Measurements from ENCODE around the gene RIMBP2. TPM values are rescaled to one million over a fixed set of nuclear protein-coding genes. Genes with fewer than 3 reads are reported as not detected.

The RIMBP2 gene
- total and polyA plus RNA-seq, 9 of the 15 experiments (the other 6 are each of a cell fraction or from before 2014, with no cell fraction given): not detected

- peaks cover 0 to 52% of the 10 kb centered on the region in 2 experiments; a peak in 2 of 5 replicates for H3K27me3 ChIP-seq (ENCODE audit: control insufficient read depth in 2 of 2, insufficient read depth in 2 of 2, low read length in 2 of 2)
- in situ Hi-C loops (cut with MboI) (no loop called here), intact Hi-C loops (cut with micrococcal nuclease) (no loop called here)
- H4K20me1 ChIP-seq (replicated peaks; ENCODE audit: control insufficient read depth, insufficient read depth, low read length): no peaks in the 10 kb centered on the region; the same call in 1 of the 2 replicates
- POLR2A ChIA-PET: interaction anchor here (0.6 to 0.8 kb wide), 2 partner anchors 12 to 20 kb away, joined by 3 to 4 read pairs; no protein-coding TSS in a partner anchor
- DNase-seq (ENCODE audit: extremely low read depth in 1 of 4, low spot score in 3 of 4): no peak
- 7% methylated on average over 45 of the region's 45 CpGs for WGBS (ENCODE audit: insufficient coverage, low coverage, missing lambda C conversion rate)
- ATAC-seq: no peak
- H3K27ac ChIP-seq (ENCODE audit: extremely low read depth, low read depth, low read length): no peak overlapping the region
- no peaks in the 10 kb centered on the region for H3K79me2 ChIP-seq (ENCODE audit: control insufficient read depth, insufficient read depth, low read length)
- H3K36me3 ChIP-seq (ENCODE audit: control insufficient read depth, insufficient read depth, low read length): no peaks in the 10 kb centered on the region
- no peak for FAIRE-seq
- H3K9me1 ChIP-seq (ENCODE audit: control insufficient read depth, insufficient read depth, low read length): peaks cover 5% of the 10 kb centered on the region
- no peak overlapping the region for H3K4me2 ChIP-seq (ENCODE audit: insufficient read depth, low read length)
- H3K4me3 ChIP-seq: no peak overlapping the region
- no peaks in the 10 kb centered on the region for H3K9me3 ChIP-seq (replicated peaks; ENCODE audit: control insufficient read depth, insufficient read depth, low read depth, low read length)
- H3K9ac ChIP-seq (ENCODE audit: insufficient read depth in 1 of 2, low read depth in 2 of 2, low read length in 2 of 2): no peak overlapping the region
- peaks cover 0 to 1% of the 10 kb centered on the region in 2 experiments; a peak in 2 of 5 replicates for H3K4me1 ChIP-seq (replicated peaks in 1 of 2; ENCODE audit: control insufficient read depth in 2 of 2, insufficient read depth in 2 of 2, low read length in 2 of 2)
- CTCF ChIA-PET (ENCODE audit: low intra/inter-chr PET ratio): no interaction called here
- no TSS peak for BruUV-seq (replicated peaks)
- H2AFZ ChIP-seq (ENCODE audit: low read depth, low read length): no peak overlapping the region
- TF ChIP-seq CBFB (CRISPR knock-in tag; IDR thresholded peaks at IDR 0.05) (no peak), CBX8 (IDR thresholded peaks at IDR 0.05; ENCODE audit: borderline replicate concordance, extremely low read depth, low read depth, low read length, poor library complexity, severe bottlenecking) (no peak), RBBP5 (IDR thresholded peaks at IDR 0.05; ENCODE audit: borderline replicate concordance, insufficient read depth, low read length, poor library complexity, severe bottlenecking) (no peak), MXI1 (IDR thresholded peaks at IDR 0.05; ENCODE audit: low read depth, low read length) (no peak), NFIX (CRISPR knock-in tag; IDR thresholded peaks at IDR 0.05; ENCODE audit: low read depth) (no peak), DIDO1 (tag; IDR thresholded peaks at IDR 0.05; ENCODE audit: low read depth) (no peak), ADNP (tag; IDR thresholded peaks at IDR 0.05) (no peak), ETV1 (tag; conservative IDR thresholded peaks at IDR 0.05; ENCODE audit: low read depth) (no peak), HSF4 (CRISPR knock-in tag; IDR thresholded peaks at IDR 0.05; ENCODE audit: borderline replicate concordance) (no peak), NFIC (IDR thresholded peaks at IDR 0.05) (no peak), MCM3 (IDR thresholded peaks at IDR 0.05) (no peak), ZNF431 (CRISPR knock-in tag; IDR thresholded peaks at IDR 0.05) (no peak), ETS2 (tag; IDR thresholded peaks at IDR 0.05; ENCODE audit: borderline replicate concordance, poor library complexity, severe bottlenecking) (no peak), TAF1 (IDR thresholded peaks at IDR 0.05; ENCODE audit: control insufficient read depth, extremely low read depth, insufficient read depth, low read length, severe bottlenecking) (no peak), ZNF224 (CRISPR knock-in tag; IDR thresholded peaks at IDR 0.05) (no peak), CHD1 (IDR thresholded peaks at IDR 0.05; ENCODE audit: low read length) (no peak)
- TF ChIP-seq, protein P1, sequence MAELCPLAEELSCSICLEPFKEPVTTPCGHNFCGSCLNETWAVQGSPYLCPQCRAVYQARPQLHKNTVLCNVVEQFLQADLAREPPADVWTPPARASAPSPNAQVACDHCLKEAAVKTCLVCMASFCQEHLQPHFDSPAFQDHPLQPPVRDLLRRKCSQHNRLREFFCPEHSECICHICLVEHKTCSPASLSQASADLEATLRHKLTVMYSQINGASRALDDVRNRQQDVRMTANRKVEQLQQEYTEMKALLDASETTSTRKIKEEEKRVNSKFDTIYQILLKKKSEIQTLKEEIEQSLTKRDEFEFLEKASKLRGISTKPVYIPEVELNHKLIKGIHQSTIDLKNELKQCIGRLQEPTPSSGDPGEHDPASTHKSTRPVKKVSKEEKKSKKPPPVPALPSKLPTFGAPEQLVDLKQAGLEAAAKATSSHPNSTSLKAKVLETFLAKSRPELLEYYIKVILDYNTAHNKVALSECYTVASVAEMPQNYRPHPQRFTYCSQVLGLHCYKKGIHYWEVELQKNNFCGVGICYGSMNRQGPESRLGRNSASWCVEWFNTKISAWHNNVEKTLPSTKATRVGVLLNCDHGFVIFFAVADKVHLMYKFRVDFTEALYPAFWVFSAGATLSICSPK (IDR thresholded peaks at IDR 0.05; ENCODE audit: borderline replicate concordance): no peak
- TF ChIP-seq, protein P2, sequence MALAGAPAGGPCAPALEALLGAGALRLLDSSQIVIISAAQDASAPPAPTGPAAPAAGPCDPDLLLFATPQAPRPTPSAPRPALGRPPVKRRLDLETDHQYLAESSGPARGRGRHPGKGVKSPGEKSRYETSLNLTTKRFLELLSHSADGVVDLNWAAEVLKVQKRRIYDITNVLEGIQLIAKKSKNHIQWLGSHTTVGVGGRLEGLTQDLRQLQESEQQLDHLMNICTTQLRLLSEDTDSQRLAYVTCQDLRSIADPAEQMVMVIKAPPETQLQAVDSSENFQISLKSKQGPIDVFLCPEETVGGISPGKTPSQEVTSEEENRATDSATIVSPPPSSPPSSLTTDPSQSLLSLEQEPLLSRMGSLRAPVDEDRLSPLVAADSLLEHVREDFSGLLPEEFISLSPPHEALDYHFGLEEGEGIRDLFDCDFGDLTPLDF (CRISPR knock-in tag; IDR thresholded peaks at IDR 0.05): no peak
Observed at GRCh38 chr12:130441771-130442760, 274.0 kb downstream of the RIMBP2 start.

All from K562 (cell line).